Embryonic facial prominence (tissue), 1 donor: ENCODE data around the gene MYO18B.

Source experiments
- DNase-seq: peaks from one replicate; pipeline ENCODE4 v3.0.0-alpha.2; 2016; ENCODE audit errors: extremely low spot score

Gene MYO18B

GRCh38 chr22:25941365-25941960 is 199.5 kb downstream of the MYO18B start:
- DNase-seq: no peak

GRCh38 chr22:25942115-25942855 is 200.3 kb downstream of the MYO18B start:
- no peak for DNase-seq

GRCh38 chr22:25942856-25943411 is 200.9 kb downstream of the MYO18B start:
- DNase-seq: no peak

GRCh38 chr22:25950111-25950510 is 208.1 kb downstream of the MYO18B start:
- DNase-seq: no peak

- no peak for DNase-seq
These were observed 211.3 kb downstream of the MYO18B start for GRCh38 chr22:25953276-25953675.

- DNase-seq: no peak
These were observed 211.9 kb downstream of the MYO18B start for GRCh38 chr22:25953919-25954318.

- no peak for DNase-seq
These were observed 213.3 kb downstream of the MYO18B start for GRCh38 chr22:25955323-25955722.

- no peak for DNase-seq
These were observed 214.8 kb downstream of the MYO18B start for GRCh38 chr22:25956801-25957200.

GRCh38 chr22:25959818-25960774 is 218.1 kb downstream of the MYO18B start:
- no peak for DNase-seq

GRCh38 chr22:25961699-25962098 is 219.7 kb downstream of the MYO18B start:
- DNase-seq: no peak

- DNase-seq: no peak
These were observed 220.7 kb downstream of the MYO18B start for GRCh38 chr22:25962711-25963110.

GRCh38 chr22:25964961-25965730 is 223.2 kb downstream of the MYO18B start:
- no peak for DNase-seq

GRCh38 chr22:25966448-25966913 is 224.5 kb downstream of the MYO18B start:
- DNase-seq: no peak

- DNase-seq: no peak
These were observed 227.3 kb downstream of the MYO18B start for GRCh38 chr22:25969286-25969685.

GRCh38 chr22:25969901-25970300 is 227.9 kb downstream of the MYO18B start:
- no peak for DNase-seq

- DNase-seq: no peak
These were observed 228.5 kb downstream of the MYO18B start for GRCh38 chr22:25970374-25970911.

GRCh38 chr22:25970999-25971811 is 229.2 kb downstream of the MYO18B start:
- no peak for DNase-seq

- DNase-seq: no peak
These were observed 230.4 kb downstream of the MYO18B start for GRCh38 chr22:25972397-25972796.

- no peak for DNase-seq
These were observed 234.4 kb downstream of the MYO18B start for GRCh38 chr22:25976356-25976755.

GRCh38 chr22:25979968-25980367 is 238.0 kb downstream of the MYO18B start:
- no peak for DNase-seq
